OCI-LY1 (cell line): ENCODE results near the gene CHST8.

Experiments
- EZH2 ChIP-seq: fragments of 200-600 bp; sonication (generic), shearing (Covaris generic); IDR thresholded peaks from 2 replicates; pipeline ENCODE4 v1.8.0; 2017; ENCODE audit warnings: borderline replicate concordance, mixed run types, mild to moderate bottlenecking, antibody characterized with exemption, low read length, moderate library complexity, mixed read lengths
- TF ChIP-seq, protein P1 (sequence below): fragments of 200-600 bp; sonication (generic), shearing (Covaris generic); IDR thresholded peaks from 2 replicates; pipeline ENCODE4 v1.5.1; 2017; ENCODE audit warnings: mild to moderate bottlenecking, antibody characterized with exemption, low read length, moderate library complexity, mixed read lengths

DNA sequence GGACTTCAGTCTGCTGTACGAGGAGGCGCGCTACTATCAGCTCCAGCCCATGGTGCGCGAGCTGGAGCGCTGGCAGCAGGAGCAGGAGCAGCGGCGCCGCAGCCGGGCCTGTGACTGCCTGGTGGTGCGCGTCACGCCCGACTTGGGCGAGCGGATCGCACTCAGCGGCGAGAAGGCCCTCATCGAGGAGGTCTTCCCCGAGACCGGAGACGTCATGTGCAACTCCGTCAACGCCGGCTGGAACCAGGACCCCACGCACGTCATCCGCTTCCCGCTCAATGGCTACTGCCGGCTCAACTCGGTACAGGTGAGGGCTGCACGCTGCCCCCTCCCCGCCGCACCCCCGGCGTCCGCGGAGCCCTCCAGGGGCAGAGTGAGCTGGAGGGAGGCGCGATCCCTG, 189.5 kb downstream of the CHST8 start:
- TF ChIP-seq, protein P1, sequence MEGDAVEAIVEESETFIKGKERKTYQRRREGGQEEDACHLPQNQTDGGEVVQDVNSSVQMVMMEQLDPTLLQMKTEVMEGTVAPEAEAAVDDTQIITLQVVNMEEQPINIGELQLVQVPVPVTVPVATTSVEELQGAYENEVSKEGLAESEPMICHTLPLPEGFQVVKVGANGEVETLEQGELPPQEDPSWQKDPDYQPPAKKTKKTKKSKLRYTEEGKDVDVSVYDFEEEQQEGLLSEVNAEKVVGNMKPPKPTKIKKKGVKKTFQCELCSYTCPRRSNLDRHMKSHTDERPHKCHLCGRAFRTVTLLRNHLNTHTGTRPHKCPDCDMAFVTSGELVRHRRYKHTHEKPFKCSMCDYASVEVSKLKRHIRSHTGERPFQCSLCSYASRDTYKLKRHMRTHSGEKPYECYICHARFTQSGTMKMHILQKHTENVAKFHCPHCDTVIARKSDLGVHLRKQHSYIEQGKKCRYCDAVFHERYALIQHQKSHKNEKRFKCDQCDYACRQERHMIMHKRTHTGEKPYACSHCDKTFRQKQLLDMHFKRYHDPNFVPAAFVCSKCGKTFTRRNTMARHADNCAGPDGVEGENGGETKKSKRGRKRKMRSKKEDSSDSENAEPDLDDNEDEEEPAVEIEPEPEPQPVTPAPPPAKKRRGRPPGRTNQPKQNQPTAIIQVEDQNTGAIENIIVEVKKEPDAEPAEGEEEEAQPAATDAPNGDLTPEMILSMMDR, result no peak
- TF ChIP-seq EZH2, result no peak
